Liver (tissue), 9 donors: Measurements from ENCODE around the gene C3orf22. TPM values are rescaled to one million over a fixed set of nuclear protein-coding genes. Genes with fewer than 3 reads are reported as not detected.

Experiments used
- DNase-seq: peaks from one replicate; pipeline ENCODE4 v3.0.0-alpha.2; 2017; ENCODE audit warnings: low spot score
- H3K27ac ChIP-seq, 2 donors: one replicate each; pipeline ENCODE4 v1.7.0; 2013; ENCODE audit warnings: inconsistent platforms in 2 of 2, low read length in 2 of 2, control low read depth in 1 of 2, low read depth in 1 of 2, mild to moderate bottlenecking in 1 of 2
- H3K27me3 ChIP-seq, 4 donors: one replicate each; pipeline versions ENCODE4 v1.6.1 to v1.7.0; 2013; ENCODE audit warnings: low read length in 3 of 4, inconsistent platforms in 1 of 4, mild to moderate bottlenecking in 1 of 4, moderate library complexity in 1 of 4; ENCODE audit not compliant: control insufficient read depth in 4 of 4, insufficient read depth in 4 of 4
- H3K36me3 ChIP-seq, 4 donors: one replicate each; pipeline versions ENCODE4 v1.6.1 to v1.7.0; 2013; ENCODE audit warnings: low read length in 3 of 4, mild to moderate bottlenecking in 3 of 4, low read depth in 1 of 4, moderate library complexity in 1 of 4; ENCODE audit not compliant: control insufficient read depth in 4 of 4, insufficient read depth in 3 of 4
- H3K4me1 ChIP-seq, 4 donors: one replicate each; pipeline versions ENCODE4 v1.6.1 to v1.7.0; 2013; ENCODE audit warnings: low read length in 3 of 4, mild to moderate bottlenecking in 3 of 4, moderate library complexity in 1 of 4; ENCODE audit not compliant: control insufficient read depth in 4 of 4, insufficient read depth in 4 of 4
- H3K4me3 ChIP-seq, 3 donors: one replicate each; pipeline versions ENCODE4 v1.6.1 to v1.7.0; 2013; ENCODE audit warnings: low read length in 3 of 3, control low read depth in 1 of 3, low read depth in 1 of 3, mild to moderate bottlenecking in 1 of 3
- H3K9ac ChIP-seq, 2 donors: one replicate each; pipeline ENCODE4 v1.7.0; 2013; ENCODE audit warnings: low read length in 2 of 2, mild to moderate bottlenecking in 2 of 2, moderate library complexity in 2 of 2, control low read depth in 1 of 2, low read depth in 1 of 2
- H3K9me3 ChIP-seq, 4 donors: one replicate each; pipeline versions ENCODE4 v1.6.1 to v1.7.0; 2013; ENCODE audit warnings: low read length in 3 of 4; ENCODE audit not compliant: control insufficient read depth in 4 of 4
- FOXA1 ChIP-seq: IDR thresholded peaks from 2 replicates; pipeline ENCODE4 v1.6.1; 2016; ENCODE audit warnings: antibody characterized with exemption
- FOXA2 ChIP-seq: IDR thresholded peaks from 2 replicates; pipeline ENCODE4 v1.6.1; 2016; ENCODE audit warnings: antibody characterized with exemption
- HNF4A ChIP-seq, 2 donors: conservative IDR thresholded peaks; 2 replicates each; pipeline ENCODE4 v1.6.1; 2016; ENCODE audit warnings: antibody characterized with exemption in 2 of 2, mild to moderate bottlenecking in 2 of 2
- HNF4G ChIP-seq: IDR thresholded peaks from 2 replicates; pipeline ENCODE4 v1.6.1; 2016; ENCODE audit warnings: antibody characterized with exemption
- JUND ChIP-seq, 2 donors: IDR thresholded peaks; 2 replicates each; pipeline ENCODE4 v1.6.1; 2016; ENCODE audit warnings: antibody characterized with exemption in 2 of 2
- NR2F2 ChIP-seq: IDR thresholded peaks from 2 replicates; pipeline ENCODE4 v1.6.1; 2016; ENCODE audit warnings: antibody characterized with exemption
- RAD21 ChIP-seq, 2 donors: IDR thresholded peaks; 2 replicates each; pipeline ENCODE4 v1.6.1; 2016; ENCODE audit warnings: antibody characterized with exemption in 2 of 2, mild to moderate bottlenecking in 2 of 2
- RXRA ChIP-seq, 2 donors: IDR thresholded peaks; 2 replicates each; pipeline ENCODE4 v1.6.1; 2017 to 2018; ENCODE audit warnings: antibody characterized with exemption in 2 of 2, mild to moderate bottlenecking in 1 of 2
- SP1 ChIP-seq: IDR thresholded peaks from 2 replicates; pipeline ENCODE4 v1.6.1; 2018; ENCODE audit warnings: antibody characterized with exemption, mild to moderate bottlenecking
- TAF1 ChIP-seq: conservative IDR thresholded peaks from 2 replicates; pipeline ENCODE4 v1.6.1; 2016; ENCODE audit warnings: antibody characterized with exemption, mild to moderate bottlenecking
- YY1 ChIP-seq: IDR thresholded peaks from 2 replicates; pipeline ENCODE4 v1.6.1; 2016; ENCODE audit warnings: antibody characterized with exemption, mild to moderate bottlenecking
- WGBS: extraction: QIAGEN DNeasy Blood & Tissue Kit; methylation state at CpG from one replicate; pipeline ENCODE4 v1.1.7; 2013; 5-methylcytosine and 5-hydroxymethylcytosine counted together
- polyA plus RNA-seq, 2 donors: library from polyadenylated mRNA; stranded (reverse) in 1 of 2; unstranded in 1 of 2; fragments of 200-250 nt in 1 of 2; fragments of >200 nt in 1 of 2; fragmentation: Nextera tagmentation in 1 of 2; extraction: Ambion mirVana in 1 of 2; gene quantifications; one replicate each; pipeline versions ENCODE4 v1.2.1 to v1.2.3, GENCODE V29; 2013 to 2015
- total RNA-seq, 2 donors: library from RNA; depleted of rRNA; stranded (reverse); fragments of >200 nt; gene quantifications; one replicate each; pipeline ENCODE4 v1.2.3, GENCODE V29; 2014
- TF ChIP-seq, protein P1 (sequence below): IDR thresholded peaks from 2 replicates; pipeline ENCODE4 v1.6.1; 2016; ENCODE audit warnings: antibody characterized with exemption, mild to moderate bottlenecking
- TF ChIP-seq, protein P2 (sequence below): IDR thresholded peaks from 2 replicates; pipeline ENCODE4 v1.6.1; 2016; ENCODE audit warnings: antibody characterized with exemption
- donor health status: healthy.
- donor health status: healthy.
- donor health status: healthy.
- donor health status: healthy.
- donor health status: healthy.

Gene C3orf22
- total and polyA plus RNA-seq, 4 donors: not detected

DNA sequence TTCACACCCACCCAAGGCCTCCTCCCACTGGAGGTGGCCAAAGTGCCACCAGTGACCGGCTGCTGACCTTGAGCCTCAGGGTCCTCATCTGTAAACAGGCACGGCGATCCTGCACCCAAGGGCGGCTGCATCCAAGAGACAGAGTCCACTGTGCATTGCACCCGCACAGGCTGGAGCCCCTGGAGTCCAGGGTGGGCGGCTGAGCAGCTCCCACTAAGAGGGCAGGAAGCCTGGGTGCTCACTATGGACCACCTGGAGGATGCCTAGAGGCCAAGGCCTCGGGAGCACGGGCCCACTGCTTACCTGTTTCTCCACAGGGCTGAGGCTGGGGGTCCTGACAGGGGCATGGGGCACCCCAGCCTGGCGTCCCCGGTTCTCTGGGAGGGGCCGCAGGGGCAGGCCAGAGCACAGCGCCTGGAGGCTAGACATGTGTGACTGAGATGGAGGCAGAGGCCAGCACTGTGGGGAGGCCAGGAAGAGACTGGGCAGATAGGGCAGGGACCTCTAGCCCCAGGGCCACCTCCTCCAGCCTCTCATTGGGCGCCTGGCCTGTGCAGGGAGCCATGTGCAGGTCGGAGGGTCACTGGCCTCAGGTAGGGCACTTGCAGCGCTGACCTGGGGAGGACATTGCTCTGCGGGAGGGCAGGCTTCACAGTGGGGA is 41.3 kb downstream of the C3orf22 start, which contains the start of gene UROC1:
UROC1 (minus strand) TSS at position 483 of the 661 bp plus-strand sequence; CDS start at position 429, 54 bp downstream.
- no peaks in the 10 kb centered on the region for H3K27me3 ChIP-seq
- no peaks in the 10 kb centered on the region for H3K9me3 ChIP-seq
- no peaks in the 10 kb centered on the region for H3K36me3 ChIP-seq
- peak within 1 kb of the TSS; percentile 45 to 85 (median 73) for H3K4me3 ChIP-seq
- peaks cover 23 to 86% (median 62%) of the 10 kb centered on the region in 4 donors for H3K4me1 ChIP-seq
- DNase-seq: peak; percentile 68
- peak within 1 kb of the TSS in 1 of 2 donors; percentile 36 for H3K9ac ChIP-seq
- TF ChIP-seq NR2F2: peak; percentile 73
- no peak for TF ChIP-seq TAF1
- TF ChIP-seq, protein P1, sequence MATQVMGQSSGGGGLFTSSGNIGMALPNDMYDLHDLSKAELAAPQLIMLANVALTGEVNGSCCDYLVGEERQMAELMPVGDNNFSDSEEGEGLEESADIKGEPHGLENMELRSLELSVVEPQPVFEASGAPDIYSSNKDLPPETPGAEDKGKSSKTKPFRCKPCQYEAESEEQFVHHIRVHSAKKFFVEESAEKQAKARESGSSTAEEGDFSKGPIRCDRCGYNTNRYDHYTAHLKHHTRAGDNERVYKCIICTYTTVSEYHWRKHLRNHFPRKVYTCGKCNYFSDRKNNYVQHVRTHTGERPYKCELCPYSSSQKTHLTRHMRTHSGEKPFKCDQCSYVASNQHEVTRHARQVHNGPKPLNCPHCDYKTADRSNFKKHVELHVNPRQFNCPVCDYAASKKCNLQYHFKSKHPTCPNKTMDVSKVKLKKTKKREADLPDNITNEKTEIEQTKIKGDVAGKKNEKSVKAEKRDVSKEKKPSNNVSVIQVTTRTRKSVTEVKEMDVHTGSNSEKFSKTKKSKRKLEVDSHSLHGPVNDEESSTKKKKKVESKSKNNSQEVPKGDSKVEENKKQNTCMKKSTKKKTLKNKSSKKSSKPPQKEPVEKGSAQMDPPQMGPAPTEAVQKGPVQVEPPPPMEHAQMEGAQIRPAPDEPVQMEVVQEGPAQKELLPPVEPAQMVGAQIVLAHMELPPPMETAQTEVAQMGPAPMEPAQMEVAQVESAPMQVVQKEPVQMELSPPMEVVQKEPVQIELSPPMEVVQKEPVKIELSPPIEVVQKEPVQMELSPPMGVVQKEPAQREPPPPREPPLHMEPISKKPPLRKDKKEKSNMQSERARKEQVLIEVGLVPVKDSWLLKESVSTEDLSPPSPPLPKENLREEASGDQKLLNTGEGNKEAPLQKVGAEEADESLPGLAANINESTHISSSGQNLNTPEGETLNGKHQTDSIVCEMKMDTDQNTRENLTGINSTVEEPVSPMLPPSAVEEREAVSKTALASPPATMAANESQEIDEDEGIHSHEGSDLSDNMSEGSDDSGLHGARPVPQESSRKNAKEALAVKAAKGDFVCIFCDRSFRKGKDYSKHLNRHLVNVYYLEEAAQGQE: peak; percentile 45
- TF ChIP-seq RAD21 (IDR thresholded peaks at IDR 0.05): peak in 1 of 2 donors; percentile 4
- TF ChIP-seq SP1: peak; percentile 83
- TF ChIP-seq, protein P2, sequence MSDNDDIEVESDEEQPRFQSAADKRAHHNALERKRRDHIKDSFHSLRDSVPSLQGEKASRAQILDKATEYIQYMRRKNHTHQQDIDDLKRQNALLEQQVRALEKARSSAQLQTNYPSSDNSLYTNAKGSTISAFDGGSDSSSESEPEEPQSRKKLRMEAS: peak; percentile 64
- peak; percentile 95 to 98 for TF ChIP-seq RXRA (IDR thresholded peaks at IDR 0.05)
- TF ChIP-seq HNF4A (conservative IDR thresholded peaks at IDR 0.05): peak; percentile 68 to 70
- peak; percentile 23 for TF ChIP-seq HNF4G
- peak; percentile 14 for TF ChIP-seq FOXA1
- no peak for TF ChIP-seq YY1
- 36% methylated on average over 16 of the region's 16 CpGs for WGBS
- peak within 1 kb of the TSS; percentile 73 to 87 for H3K27ac ChIP-seq

DNA sequence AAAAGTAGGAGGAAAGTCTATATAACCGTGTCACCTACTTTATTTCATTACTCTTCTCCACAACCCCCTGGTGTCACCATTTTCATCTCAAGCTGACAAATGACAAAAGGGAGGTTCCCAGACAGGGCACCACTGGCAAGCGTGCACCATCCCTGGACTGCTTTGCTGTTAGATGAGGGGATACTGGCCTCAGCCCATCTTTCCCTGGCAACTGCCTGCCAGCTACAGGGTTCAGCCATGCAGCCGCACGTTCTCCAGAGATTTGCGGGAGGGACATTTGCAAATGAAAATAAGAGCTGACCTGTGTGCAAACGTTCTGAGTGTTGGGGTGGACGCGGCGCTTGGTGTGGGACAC is 41.8 kb downstream of the C3orf22 start:
- TF ChIP-seq SP1 (no peak), HNF4A (conservative IDR thresholded peaks at IDR 0.05) (no peak), YY1 (peak; percentile 28), FOXA2 (no peak), HNF4G (no peak)
- H3K4me1 ChIP-seq: peaks cover 23 to 86% (median 65%) of the 10 kb centered on the region in 4 donors
- H3K9me3 ChIP-seq: no peaks in the 10 kb centered on the region
- 37% methylated on average over 9 of the region's 9 CpGs for WGBS
- H3K4me3 ChIP-seq: peak overlapping the region; percentile 45 to 85 (median 73)
- DNase-seq: no peak
- H3K36me3 ChIP-seq: no peaks in the 10 kb centered on the region
- no peaks in the 10 kb centered on the region for H3K27me3 ChIP-seq
- peak overlapping the region; percentile 69 to 87 for H3K27ac ChIP-seq
- peak overlapping the region in 1 of 2 donors; percentile 36 for H3K9ac ChIP-seq

DNA sequence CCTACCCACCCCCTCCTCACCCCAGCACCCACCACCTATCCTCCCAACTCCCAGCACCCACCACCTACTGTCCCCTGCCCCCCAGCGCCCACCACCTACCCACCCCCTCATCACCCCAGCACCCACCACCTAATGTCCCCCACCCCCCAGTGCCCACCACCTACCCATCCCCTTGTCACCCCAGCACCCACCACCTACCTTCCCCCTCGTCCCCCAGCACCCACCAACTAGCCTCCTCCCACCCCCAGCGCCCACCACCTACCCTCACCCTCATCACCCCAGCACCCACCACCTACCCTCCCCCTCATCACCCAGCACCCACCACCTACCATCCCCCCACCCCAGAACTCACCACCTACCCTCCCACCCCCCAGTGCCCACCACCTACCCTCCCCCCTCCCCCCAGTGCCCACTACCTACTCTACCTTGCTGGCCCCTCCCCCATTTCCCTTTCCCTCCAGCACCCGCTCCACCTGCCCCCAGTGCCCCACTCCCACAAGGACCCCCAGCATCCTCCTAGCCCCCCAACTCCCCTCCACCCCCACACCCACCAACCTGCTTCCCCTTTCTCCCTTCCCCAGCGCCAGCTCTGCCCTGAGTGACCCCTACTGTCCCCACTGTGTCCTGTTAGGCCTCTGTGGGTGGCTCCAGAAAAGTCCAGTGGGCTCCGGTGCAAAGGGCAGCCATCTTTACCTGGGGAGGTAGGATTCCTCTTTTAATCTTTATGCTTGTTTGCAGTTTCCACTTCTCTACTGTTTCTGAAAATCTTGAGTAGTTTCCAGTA is 42.4 kb downstream of the C3orf22 start:
- H3K9me3 ChIP-seq: no peaks in the 10 kb centered on the region
- no peak for DNase-seq
- TF ChIP-seq HNF4A (conservative IDR thresholded peaks at IDR 0.05): no peak
- TF ChIP-seq JUND (IDR thresholded peaks at IDR 0.05): no peak
- no peak for TF ChIP-seq RAD21 (IDR thresholded peaks at IDR 0.05)
- TF ChIP-seq TAF1: no peak
- no peak for TF ChIP-seq RXRA (IDR thresholded peaks at IDR 0.05)
- H3K36me3 ChIP-seq: no peaks in the 10 kb centered on the region
- H3K27ac ChIP-seq: peak overlapping the region; percentile 69 to 87
- no peaks in the 10 kb centered on the region for H3K27me3 ChIP-seq
- H3K4me1 ChIP-seq: peaks cover 23 to 81% (median 67%) of the 10 kb centered on the region in 4 donors
- WGBS: 48% methylated on average over 6 of the region's 6 CpGs
- H3K4me3 ChIP-seq: peak overlapping the region; percentile 45 to 85 (median 73)
- H3K9ac ChIP-seq: peak overlapping the region in 1 of 2 donors; percentile 36
